GM10266 (cell line): Measurements from ENCODE around the gene ENPP6.

Experiments used
- DNase-seq: peaks from one replicate; pipeline ENCODE4 v3.0.0; 2012; ENCODE audit errors: extremely low spot score
- TF ChIP-seq, protein P1 (sequence below): IDR thresholded peaks from 2 replicates; pipeline ENCODE4 v1.5.1; 2012; ENCODE audit warnings: mild to moderate bottlenecking, low read depth; ENCODE audit not compliant: control insufficient read depth, insufficient read depth; ENCODE audit errors: missing control alignments

ENPP6 gene

DNA sequence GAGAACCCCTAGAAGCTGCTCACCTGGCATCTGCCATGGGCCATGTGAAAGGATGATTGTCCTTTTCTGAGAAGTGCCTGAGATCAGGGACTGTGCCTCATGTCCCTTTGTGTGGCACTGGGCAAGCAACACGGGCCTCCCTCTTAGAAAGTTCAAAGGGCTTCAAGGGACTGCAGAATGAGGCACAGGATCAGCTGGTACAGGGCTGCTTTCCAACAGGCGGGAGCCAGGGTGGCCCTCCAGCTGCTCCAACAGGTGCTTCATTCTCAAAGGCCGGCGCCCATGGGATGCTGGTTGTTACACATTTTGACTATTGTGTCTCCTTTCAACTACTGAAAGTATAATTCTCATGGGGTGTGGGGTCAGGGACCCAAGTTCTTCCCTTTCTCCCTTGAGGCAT, 114.7 kb downstream of the ENPP6 start:
- no peak for DNase-seq
- TF ChIP-seq, protein P1, sequence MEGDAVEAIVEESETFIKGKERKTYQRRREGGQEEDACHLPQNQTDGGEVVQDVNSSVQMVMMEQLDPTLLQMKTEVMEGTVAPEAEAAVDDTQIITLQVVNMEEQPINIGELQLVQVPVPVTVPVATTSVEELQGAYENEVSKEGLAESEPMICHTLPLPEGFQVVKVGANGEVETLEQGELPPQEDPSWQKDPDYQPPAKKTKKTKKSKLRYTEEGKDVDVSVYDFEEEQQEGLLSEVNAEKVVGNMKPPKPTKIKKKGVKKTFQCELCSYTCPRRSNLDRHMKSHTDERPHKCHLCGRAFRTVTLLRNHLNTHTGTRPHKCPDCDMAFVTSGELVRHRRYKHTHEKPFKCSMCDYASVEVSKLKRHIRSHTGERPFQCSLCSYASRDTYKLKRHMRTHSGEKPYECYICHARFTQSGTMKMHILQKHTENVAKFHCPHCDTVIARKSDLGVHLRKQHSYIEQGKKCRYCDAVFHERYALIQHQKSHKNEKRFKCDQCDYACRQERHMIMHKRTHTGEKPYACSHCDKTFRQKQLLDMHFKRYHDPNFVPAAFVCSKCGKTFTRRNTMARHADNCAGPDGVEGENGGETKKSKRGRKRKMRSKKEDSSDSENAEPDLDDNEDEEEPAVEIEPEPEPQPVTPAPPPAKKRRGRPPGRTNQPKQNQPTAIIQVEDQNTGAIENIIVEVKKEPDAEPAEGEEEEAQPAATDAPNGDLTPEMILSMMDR = no peak

DNA sequence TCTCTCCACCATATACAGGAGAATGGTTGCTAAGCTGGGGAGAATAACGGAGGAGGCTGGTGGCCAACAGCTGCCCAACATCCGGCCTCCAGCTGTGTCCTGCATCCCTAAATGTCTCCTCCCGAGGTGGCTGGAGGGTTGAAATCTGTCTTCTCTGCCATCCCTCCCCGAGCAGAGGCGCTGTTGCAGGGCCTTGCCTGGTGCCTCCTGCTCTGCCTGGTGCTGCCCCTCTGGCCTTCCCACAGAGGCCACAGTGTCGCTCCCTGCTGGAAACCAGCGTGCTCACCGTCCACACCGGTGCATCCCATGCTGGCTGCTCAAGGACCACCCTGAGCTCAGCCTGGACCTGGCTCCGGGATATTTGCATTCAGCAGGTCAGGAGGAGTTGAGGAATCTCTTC, 115.2 kb downstream of the ENPP6 start:
- TF ChIP-seq, protein P1 = no peak
- no peak for DNase-seq

DNA sequence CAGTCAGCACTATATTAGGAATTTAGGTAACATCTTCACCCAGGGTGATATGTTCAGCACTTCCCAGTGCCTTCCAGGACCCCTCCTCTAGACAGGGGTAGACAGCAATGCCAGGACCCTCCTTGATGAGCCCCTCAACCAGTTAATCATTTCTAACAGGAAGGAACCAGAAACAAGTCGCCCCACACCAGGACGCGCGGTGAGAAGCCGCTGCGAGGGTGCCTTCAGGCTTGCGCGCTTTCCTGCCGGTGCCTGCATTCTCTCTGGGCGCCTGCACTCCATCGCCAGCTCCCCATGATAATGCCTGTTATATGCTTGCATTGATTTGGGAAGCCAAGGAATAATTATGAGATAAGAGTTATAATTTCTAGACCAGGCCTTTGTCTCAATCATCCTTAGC, 116.0 kb downstream of the ENPP6 start:
- TF ChIP-seq, protein P1 = no peak
- no peak for DNase-seq

DNA sequence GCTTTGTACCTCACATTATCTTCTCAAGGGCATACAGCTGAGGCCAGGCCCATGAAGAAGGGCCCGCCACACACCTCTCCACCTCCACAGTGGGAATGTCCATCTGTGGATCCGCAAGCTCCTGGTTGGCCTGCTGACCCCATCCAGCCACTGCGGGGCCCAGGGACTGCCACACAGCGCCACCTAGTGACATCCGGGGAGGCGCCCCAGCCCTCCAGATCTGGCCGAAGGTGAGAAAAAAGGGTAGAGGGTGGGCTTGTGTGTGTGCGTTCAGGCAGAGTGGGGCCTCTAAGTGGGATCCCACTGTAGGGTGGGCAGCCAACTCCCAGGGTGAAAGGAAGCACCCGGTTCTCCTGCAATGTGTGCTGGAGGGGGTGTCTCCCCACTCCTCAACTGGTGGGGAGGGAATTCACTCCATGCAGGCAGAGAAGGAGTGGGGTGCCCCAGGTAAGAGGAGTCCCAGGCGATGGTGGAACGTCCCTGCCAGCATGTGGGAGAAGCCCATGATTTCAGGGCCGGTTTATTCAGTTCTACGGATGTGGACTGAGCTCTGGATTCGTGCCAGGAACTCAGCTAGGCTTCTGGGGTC, 117.3 kb downstream of the ENPP6 start:
- TF ChIP-seq, protein P1 = peak; percentile 72
- peak; percentile 55 for DNase-seq

DNA sequence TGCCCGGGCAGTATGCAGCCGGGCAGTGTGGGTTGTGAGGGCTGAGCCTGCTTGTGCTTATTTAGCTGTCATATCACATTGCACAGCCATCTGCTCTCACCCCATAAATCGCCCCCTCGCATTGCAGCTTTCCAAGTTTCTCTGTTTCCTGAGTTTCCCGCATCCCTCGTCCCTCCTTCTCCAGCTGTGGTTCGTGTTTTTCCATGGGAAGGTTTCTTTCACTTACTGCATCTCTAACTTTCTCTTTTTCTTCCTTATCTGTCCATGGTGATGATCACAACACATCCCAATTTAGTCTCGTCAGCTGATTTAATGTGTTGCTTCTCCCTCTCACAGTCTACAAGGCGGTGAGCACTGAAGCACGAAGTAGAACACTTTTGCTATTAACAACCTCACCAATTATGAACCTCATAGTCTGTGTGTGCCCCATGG, 118.1 kb downstream of the ENPP6 start:
- DNase-seq = no peak
- TF ChIP-seq, protein P1 = no peak

DNA sequence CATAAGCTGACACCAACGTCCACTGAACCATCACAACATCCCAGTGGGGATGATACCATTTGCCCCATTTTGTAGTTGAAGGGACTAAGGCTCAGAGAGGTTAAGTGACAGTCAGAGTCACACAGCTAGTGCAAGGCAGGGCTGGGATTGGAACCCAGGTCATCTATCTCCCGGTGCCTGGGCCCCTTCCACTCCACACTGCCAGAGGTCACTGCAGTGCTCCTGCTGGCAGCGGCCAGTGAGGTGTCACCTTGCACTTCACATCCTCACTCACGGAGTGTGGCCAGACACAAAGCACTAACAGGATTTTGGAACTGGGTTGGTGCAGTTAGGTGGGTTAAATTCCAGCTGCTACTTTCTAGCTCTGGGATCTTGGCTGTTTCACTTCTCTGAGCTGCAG, 118.7 kb downstream of the ENPP6 start:
- no peak for DNase-seq
- TF ChIP-seq, protein P1 = no peak

DNA sequence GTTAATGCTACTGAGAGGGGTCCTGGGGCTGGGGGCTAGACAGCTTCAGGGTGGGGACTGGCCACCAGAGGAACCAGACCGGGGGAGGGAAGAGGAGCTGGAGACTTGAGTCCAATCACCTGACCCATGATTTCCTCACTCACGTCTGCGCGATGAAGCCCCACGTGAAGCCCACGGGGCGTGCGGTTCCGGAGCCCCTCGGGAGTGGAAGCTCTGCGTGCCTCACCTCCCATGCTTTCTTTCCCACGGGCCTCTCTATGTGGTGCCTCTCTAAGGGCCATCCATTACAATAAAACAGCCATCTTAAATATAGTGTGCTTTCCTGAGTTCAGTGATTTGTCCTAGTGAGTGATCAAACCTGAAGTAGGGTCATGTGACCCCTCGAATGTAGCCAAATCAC, 119.9 kb downstream of the ENPP6 start:
- DNase-seq = no peak
- TF ChIP-seq, protein P1 = no peak
